H1 (cell line): ENCODE data around the gene FHIT. TPM values are rescaled to one million over a fixed set of nuclear protein-coding genes. Genes with fewer than 3 reads are reported as not detected.

Source experiments
- CTCF ChIA-PET: fragments of 300-600 bp; sonication (Branson Sonifier 250); formaldehyde crosslinking; loops from one replicate; lab custom pipeline; 2021; ENCODE audit not compliant: partially characterized antibody; lab: Charles Lee
- POLR2A ChIA-PET: fragments of 300-600 bp; sonication (Branson Sonifier 250); formaldehyde crosslinking; loops from one replicate; lab custom pipeline; 2021; ENCODE audit warnings: inconsistent platforms; ENCODE audit not compliant: partially characterized antibody; lab: Charles Lee
- DNase-seq, 2 experiments: peaks; one replicate each; pipeline versions ENCODE4 v3.0.0 to v3.0.0-alpha.2; 2010 to 2022; ENCODE audit warnings: low spot score in 2 of 2, low read depth in 1 of 2, mixed read lengths in 1 of 2
- FAIRE-seq: peaks from 2 replicates; lab custom pipeline; 2011; peaks lifted over from hg19 to GRCh38; lab: Jason Lieb, UNC
- H2AFZ ChIP-seq: 2 replicates; pipeline ENCODE4 v1.8.1; 2012; ENCODE audit warnings: low read length, inconsistent platforms
- H2AK5ac ChIP-seq: 2 replicates; pipeline ENCODE4 v1.6.1; 2013; ENCODE audit warnings: low read depth, low read length
- H2BK120ac ChIP-seq: replicated peaks from 2 replicates; pipeline ENCODE3; 2013; ENCODE audit warnings: low read depth, low read length, inconsistent platforms
- H2BK12ac ChIP-seq: 2 replicates; pipeline ENCODE4 v1.6.1; 2013; ENCODE audit warnings: low read depth, low read length
- H2BK15ac ChIP-seq: 2 replicates; pipeline ENCODE4 v1.6.1; 2013; ENCODE audit warnings: low read length
- H2BK20ac ChIP-seq: 2 replicates; pipeline ENCODE4 v1.6.1; 2013; ENCODE audit warnings: low read length
- H2BK5ac ChIP-seq: 2 replicates; pipeline ENCODE4 v1.6.1; 2013; ENCODE audit warnings: low read depth, low read length
- H3K14ac ChIP-seq: 2 replicates; pipeline ENCODE4 v1.6.1; 2013; ENCODE audit warnings: inconsistent platforms; ENCODE audit not compliant: insufficient read length
- H3K18ac ChIP-seq: 2 replicates; pipeline ENCODE4 v1.6.1; 2013; ENCODE audit warnings: low read length; ENCODE audit errors: extremely low read depth
- H3K23ac ChIP-seq: 2 replicates; pipeline ENCODE4 v1.6.1; 2013; ENCODE audit warnings: inconsistent platforms; ENCODE audit not compliant: insufficient read length
- H3K23me2 ChIP-seq: 2 replicates; pipeline ENCODE4 v1.6.1; 2013; ENCODE audit warnings: low read depth, low read length
- H3K27ac ChIP-seq: 2 replicates; pipeline ENCODE4 v1.6.1; 2011; ENCODE audit warnings: low read depth, low read length, inconsistent platforms
- H3K27me3 ChIP-seq, 4 experiments: replicated peaks in 1 of 4; 1 replicate in 1 of 4; 2 replicates in 3 of 4; pipeline versions ENCODE4 v1.6.1 to v1.8.1; 2011 to 2013; ENCODE audit warnings: low read length in 3 of 4, mild to moderate bottlenecking in 3 of 4, inconsistent platforms in 2 of 4, mixed read lengths in 2 of 4, moderate library complexity in 1 of 4; ENCODE audit not compliant: control insufficient read depth in 3 of 4, insufficient read depth in 3 of 4; ENCODE audit errors: extremely low read depth in 1 of 4
- H3K36me3 ChIP-seq, 4 experiments: 2 replicates each; pipeline versions ENCODE4 v1.6.1 to v1.8.1; 2011 to 2013; ENCODE audit warnings: mild to moderate bottlenecking in 4 of 4, low read length in 3 of 4, moderate library complexity in 2 of 4, control low read depth in 1 of 4, inconsistent platforms in 1 of 4; ENCODE audit not compliant: insufficient read depth in 4 of 4, control insufficient read depth in 2 of 4
- H3K4ac ChIP-seq: replicated peaks from 2 replicates; pipeline ENCODE3; 2013; ENCODE audit warnings: low read length, low read depth, mixed read lengths, inconsistent platforms; ENCODE audit not compliant: insufficient read length
- H3K4me1 ChIP-seq, 4 experiments: replicated peaks in 1 of 4; 1 replicate in 1 of 4; 2 replicates in 3 of 4; pipeline versions ENCODE4 v1.6.1 to v1.8.1; 2011 to 2013; ENCODE audit warnings: low read length in 3 of 4, inconsistent platforms in 2 of 4, mixed read lengths in 1 of 4; ENCODE audit not compliant: insufficient read depth in 4 of 4, control insufficient read depth in 3 of 4
- H3K4me2 ChIP-seq, 2 experiments: 2 replicates each; pipeline versions ENCODE4 v1.6.1 to v1.8.1; 2011 to 2013; ENCODE audit warnings: low read depth in 2 of 2, low read length in 2 of 2, control low read depth in 1 of 2, inconsistent platforms in 1 of 2, mild to moderate bottlenecking in 1 of 2; ENCODE audit not compliant: insufficient read depth in 1 of 2
- H3K4me3 ChIP-seq, 4 experiments: fragments of 200-600, 300-600 bp in 1 of 4; sonication (generic), shearing (Covaris generic), sonication (Bioruptor Twin) in 1 of 4; 2 replicates each; pipeline versions ENCODE4 v1.5.1 to v1.8.1; 2011 to 2016; ENCODE audit warnings: low read length in 4 of 4, low read depth in 3 of 4, control low read depth in 2 of 4, inconsistent platforms in 2 of 4, mild to moderate bottlenecking in 2 of 4, mixed read lengths in 1 of 4, moderate library complexity in 1 of 4; ENCODE audit not compliant: insufficient read depth in 2 of 4; ENCODE audit errors: extremely low read depth in 1 of 4
- H3K56ac ChIP-seq: replicated peaks from 2 replicates; pipeline ENCODE3; 2013; ENCODE audit warnings: low read depth, mild to moderate bottlenecking, mixed read lengths, low read length, inconsistent platforms; ENCODE audit not compliant: insufficient read length
- H3K79me1 ChIP-seq: 2 replicates; pipeline ENCODE4 v1.6.1; 2013; ENCODE audit warnings: low read depth, low read length, control low read depth
- H3K79me2 ChIP-seq, 2 experiments: 2 replicates each; pipeline versions ENCODE4 v1.6.1 to v1.8.1; 2012 to 2013; ENCODE audit warnings: low read length in 2 of 2, mild to moderate bottlenecking in 2 of 2, inconsistent platforms in 1 of 2; ENCODE audit not compliant: insufficient read depth in 2 of 2, control insufficient read depth in 1 of 2
- H3K9ac ChIP-seq, 4 experiments: replicated peaks in 1 of 4; 1 replicate in 1 of 4; 2 replicates in 3 of 4; pipeline versions ENCODE4 v1.6.1 to v1.8.1; 2011 to 2013; ENCODE audit warnings: low read depth in 3 of 4, low read length in 3 of 4, control low read depth in 2 of 4, mild to moderate bottlenecking in 2 of 4, moderate library complexity in 2 of 4, inconsistent platforms in 1 of 4; ENCODE audit errors: extremely low read depth in 1 of 4
- H3K9me3 ChIP-seq, 2 experiments: 2 replicates each; pipeline versions ENCODE4 v1.6.1 to v1.8.1; 2012 to 2013; ENCODE audit warnings: mild to moderate bottlenecking in 2 of 2, moderate library complexity in 2 of 2, control low read depth in 1 of 2, inconsistent platforms in 1 of 2, low read depth in 1 of 2, low read length in 1 of 2, mixed read lengths in 1 of 2; ENCODE audit not compliant: insufficient read depth in 2 of 2
- H4K20me1 ChIP-seq, 2 experiments: replicated peaks in 1 of 2; 2 replicates each; pipeline versions ENCODE3 to v1.8.1; 2011 to 2013; ENCODE audit warnings: inconsistent platforms in 2 of 2, low read length in 2 of 2, mild to moderate bottlenecking in 1 of 2; ENCODE audit not compliant: insufficient read depth in 2 of 2, control insufficient read depth in 1 of 2
- H4K5ac ChIP-seq: 2 replicates; pipeline ENCODE4 v1.6.1; 2013; ENCODE audit warnings: low read length, low read depth, mixed read lengths, inconsistent platforms; ENCODE audit not compliant: insufficient read length
- H4K8ac ChIP-seq: 2 replicates; pipeline ENCODE4 v1.8.0; 2013; ENCODE audit warnings: mild to moderate bottlenecking, moderate library complexity, low read length, inconsistent platforms; ENCODE audit not compliant: insufficient read depth; ENCODE audit errors: extremely low read depth
- H4K91ac ChIP-seq: replicated peaks from 2 replicates; pipeline ENCODE3; 2013; ENCODE audit warnings: low read length, mixed read lengths, inconsistent platforms; ENCODE audit not compliant: insufficient read length
- RNF2 ChIP-seq: fragments of 200-900, 300-1000 bp; sonication (generic); IDR thresholded peaks from 2 replicates; pipeline ENCODE4 v1.7.1; 2016; ENCODE audit warnings: borderline replicate concordance, low read depth, mild to moderate bottlenecking, antibody characterized with exemption, low read length; ENCODE audit not compliant: poor library complexity, severe bottlenecking; ENCODE audit errors: missing control alignments
- WGBS, 2 experiments: shearing (Covaris generic) in 1 of 2; methylation state at CpG; one replicate each; pipeline versions ENCODE4 v1.1.6 to v1.1.7; 2013 to 2015; ENCODE audit warnings: low lambda C conversion rate in 2 of 2, mixed read lengths in 2 of 2, inconsistent platforms in 1 of 2, low coverage in 1 of 2, missing lambda C conversion rate in 1 of 2; ENCODE audit not compliant: insufficient replicate concordance in 2 of 2, insufficient coverage in 1 of 2, insufficient read length in 1 of 2; ENCODE audit errors: extremely low coverage in 1 of 2, missing lambda C conversion rate in 1 of 2; 5-methylcytosine and 5-hydroxymethylcytosine counted together
- polyA plus RNA-seq, 7 experiments: library from polyadenylated mRNA; depleted of rRNA in 3 of 7; stranded (reverse) in 5 of 7; unstranded in 2 of 7; fragments of >200 nt in 5 of 7; fragments of 200-250 nt in 2 of 7; gene quantifications; 1 replicate in 5 of 7; 2 replicates in 1 of 7; 4 replicates in 1 of 7; pipeline versions ENCODE4 v1.2.1 to v1.2.3, GENCODE V29; 2011 to 2013; ENCODE audit warnings: missing spikeins in 2 of 7, mixed read lengths in 2 of 7
- total RNA-seq: library from RNA; stranded (reverse); fragmentation: NEBNext Ultra II Directional; extraction: Animal tissue kit (Norgen Biotek cat#: 25700); gene quantifications from 2 replicates; pipeline ENCODE4 v1.2.1, GENCODE V29; 2021

The FHIT gene
- total and polyA plus RNA-seq, 2 of the 8 experiments (the other 6 are each of a cell fraction or from before 2014, with no cell fraction given), result 1.2 to 3.2 TPM

DNA sequence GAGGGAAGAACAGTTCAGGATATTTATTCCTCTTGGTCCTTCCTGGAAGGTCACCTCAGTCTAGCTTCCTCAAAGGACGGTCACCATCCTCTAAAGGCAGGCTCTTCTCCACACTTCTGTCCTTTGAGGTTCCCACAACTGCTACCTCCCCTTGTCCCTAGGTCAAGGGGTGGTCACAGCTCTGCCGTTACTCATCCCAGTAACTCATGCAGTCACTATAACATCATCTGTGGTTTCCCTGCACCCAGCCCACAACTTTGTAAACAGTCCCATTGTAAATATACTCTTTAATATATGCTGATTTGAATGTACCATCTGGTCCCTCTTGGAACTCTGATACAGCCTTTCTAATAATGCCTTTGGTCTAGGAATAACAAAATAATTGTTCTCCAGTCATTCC lies 887.4 kb downstream of the FHIT start:
- Histone ChIP-seq H4K91ac (no peak overlapping the region), H3K4me3 (no peak overlapping the region), H3K18ac (no peak overlapping the region), H3K14ac (no peak overlapping the region), H2AFZ (no peak overlapping the region), H3K4me1 (no peaks in the 10 kb centered on the region), H2BK12ac (no peak overlapping the region), H3K4ac (no peak overlapping the region), H4K5ac (no peak overlapping the region), H2AK5ac (no peak overlapping the region), H3K79me2 (no peaks in the 10 kb centered on the region), H2BK120ac (no peak overlapping the region), H2BK20ac (no peak overlapping the region), H3K27me3 (no peaks in the 10 kb centered on the region), H3K27ac (no peak overlapping the region), H3K79me1 (no peaks in the 10 kb centered on the region), H3K9me3 (no peaks in the 10 kb centered on the region), H2BK15ac (no peak overlapping the region), H4K20me1 (no peaks in the 10 kb centered on the region), H2BK5ac (no peak overlapping the region), H3K23me2 (no peaks in the 10 kb centered on the region), H3K56ac (no peak overlapping the region), H3K4me2 (no peak overlapping the region), H3K36me3 (no peaks in the 10 kb centered on the region), H4K8ac (no peak overlapping the region), H3K23ac (no peak overlapping the region), H3K9ac (no peak overlapping the region)
- TF ChIP-seq RNF2, result no peak
- FAIRE-seq (no peak), DNase-seq (no peak)
- ChIA-PET CTCF (no interaction called here), POLR2A (no interaction called here)
- WGBS, 2 experiments, result 88% methylated on average over 2 of the region's 2 CpGs; no CpG with 5 or more reads in 1 of the 2 experiments
